Activated CD4-positive, alpha-beta T cell treated with anti-CD3 and anti-CD28 coated beads for 1 hour (primary cell): ENCODE measurements around the gene ABTB2.

Experiments
- DNase-seq: peaks from one replicate; pipeline ENCODE4 v3.0.0-alpha.2; 2020

Gene ABTB2

DNA sequence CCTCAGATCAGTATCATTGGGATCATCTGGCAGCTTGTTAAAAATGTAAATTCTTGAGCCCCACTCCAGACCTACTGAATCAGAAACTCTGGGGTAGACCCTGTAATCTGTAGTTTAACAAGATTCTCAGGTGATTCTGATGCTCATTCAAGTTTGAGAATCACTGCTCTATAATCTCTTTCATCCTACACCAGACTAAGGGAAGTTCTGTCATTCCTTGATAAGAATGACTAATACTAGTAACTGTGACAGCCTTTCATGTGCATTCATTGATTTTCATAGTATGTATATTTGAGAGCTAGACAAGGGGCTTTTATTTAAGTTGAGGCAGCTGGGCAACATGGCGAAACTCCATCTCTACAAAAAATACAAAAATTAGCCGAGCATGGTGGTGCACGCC, 222.4 kb downstream of the ABTB2 start:
- no peak for DNase-seq

DNA sequence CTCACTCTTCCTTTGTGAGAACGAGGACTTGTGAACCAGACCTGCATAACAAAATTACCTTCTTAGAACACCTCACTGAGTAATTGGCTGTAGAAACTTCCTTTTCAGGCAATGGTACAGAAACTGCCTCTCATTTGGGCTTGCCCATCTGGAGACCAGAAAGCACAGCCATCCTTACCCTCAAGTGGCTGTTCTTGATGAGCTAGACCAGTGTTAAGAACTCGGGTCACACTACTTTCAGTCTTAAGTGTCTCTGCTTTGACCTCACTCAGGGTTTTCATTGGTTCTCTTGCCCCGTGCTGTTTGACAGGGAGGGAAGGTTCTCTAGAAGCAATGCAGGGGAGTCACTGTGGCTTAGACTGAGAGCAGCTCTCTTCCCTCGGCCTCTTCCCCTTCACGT, 223.0 kb downstream of the ABTB2 start:
- DNase-seq, result no peak

DNA sequence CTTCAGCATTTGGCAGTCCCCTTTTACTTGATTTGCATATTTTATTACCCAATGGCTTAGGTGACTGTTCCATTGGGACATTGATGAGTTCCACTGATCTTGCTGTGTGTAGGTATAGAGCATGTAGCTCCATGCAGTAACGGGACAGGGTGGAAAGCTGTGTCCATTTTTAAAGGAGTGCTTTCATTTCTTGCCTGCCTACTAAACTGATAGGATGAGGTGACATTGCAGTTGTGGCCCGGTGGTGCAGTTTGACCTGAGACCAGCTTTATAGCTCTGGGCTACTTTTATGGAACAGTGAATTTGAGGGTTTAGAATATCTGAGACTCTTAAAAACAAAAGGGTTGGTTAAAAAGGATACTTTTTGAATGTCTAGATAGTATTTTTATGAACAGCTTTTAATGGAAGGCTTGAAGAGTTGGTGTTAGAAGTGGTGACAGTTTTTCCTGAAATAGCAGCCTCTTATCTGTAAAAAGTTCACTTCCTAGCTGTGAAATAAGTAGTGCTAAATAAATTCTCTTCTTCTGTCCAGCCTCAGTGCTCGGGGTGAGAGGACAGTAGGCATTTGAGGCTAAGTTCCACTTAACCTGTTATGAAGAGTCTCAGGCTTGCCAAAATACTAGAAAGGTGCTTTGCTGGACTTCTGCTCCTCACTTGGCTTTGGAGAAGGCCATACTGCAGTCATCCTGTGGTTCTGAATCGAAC, 225.4 kb downstream of the ABTB2 start:
- no peak for DNase-seq

DNA sequence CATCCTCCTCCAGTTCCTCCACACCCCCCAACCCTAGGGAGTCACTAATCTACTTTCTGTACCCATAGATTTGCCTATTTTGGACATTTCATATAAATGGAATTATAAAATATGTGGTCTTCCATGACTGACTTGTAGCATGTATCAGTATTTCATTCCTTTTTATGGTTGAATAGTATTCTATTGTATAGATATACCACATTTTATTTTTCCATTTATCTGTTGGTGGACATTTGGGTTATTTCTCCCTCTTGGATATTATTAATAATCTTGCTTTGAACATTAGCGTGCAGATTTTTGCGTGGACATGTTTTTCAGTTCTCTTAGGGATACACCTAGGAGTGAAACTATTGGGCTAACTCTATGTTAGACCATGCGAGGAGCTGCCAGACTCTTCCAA, 229.0 kb downstream of the ABTB2 start:
- DNase-seq, result no peak

DNA sequence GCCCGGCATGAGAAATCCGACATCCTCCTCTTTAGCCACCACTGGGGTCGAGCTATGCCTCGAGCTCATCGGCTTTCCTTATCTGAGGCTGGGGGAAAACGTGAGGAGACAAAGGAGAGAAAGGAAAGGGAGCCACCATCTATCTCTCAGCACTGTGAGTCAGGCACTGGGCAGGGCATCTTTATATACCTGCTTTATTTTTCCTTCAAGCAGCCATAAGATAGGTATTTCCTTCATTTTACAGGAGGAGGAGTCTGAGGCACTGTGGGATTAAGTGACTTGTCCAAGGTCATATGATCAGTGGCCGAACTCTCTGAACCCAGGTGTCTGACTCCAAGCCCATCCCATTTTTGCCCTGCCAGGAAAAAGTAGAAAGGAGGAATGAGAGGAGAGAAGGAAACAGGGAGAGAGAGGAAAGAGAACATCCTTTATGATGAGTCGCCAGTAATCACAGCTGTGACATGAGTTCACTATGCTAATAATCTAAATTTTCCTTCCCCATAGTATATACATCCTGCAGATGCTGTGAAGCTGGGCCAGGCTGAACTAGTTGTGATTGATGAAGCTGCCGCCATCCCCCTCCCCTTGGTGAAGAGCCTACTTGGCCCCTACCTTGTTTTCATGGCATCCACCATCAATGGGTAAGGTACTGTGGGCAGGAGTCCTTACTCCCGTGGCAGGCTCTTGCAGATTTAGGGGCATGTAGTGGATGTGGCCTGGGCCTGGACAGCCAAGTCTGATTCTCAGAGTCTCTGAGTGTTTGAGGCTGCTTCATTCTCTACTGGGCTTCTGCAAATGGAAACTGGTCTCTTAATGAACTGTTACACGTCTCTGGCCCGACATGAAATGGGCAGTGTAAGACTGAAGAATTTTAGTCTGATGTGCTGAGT, 230.6 kb downstream of the ABTB2 start:
- no peak for DNase-seq

DNA sequence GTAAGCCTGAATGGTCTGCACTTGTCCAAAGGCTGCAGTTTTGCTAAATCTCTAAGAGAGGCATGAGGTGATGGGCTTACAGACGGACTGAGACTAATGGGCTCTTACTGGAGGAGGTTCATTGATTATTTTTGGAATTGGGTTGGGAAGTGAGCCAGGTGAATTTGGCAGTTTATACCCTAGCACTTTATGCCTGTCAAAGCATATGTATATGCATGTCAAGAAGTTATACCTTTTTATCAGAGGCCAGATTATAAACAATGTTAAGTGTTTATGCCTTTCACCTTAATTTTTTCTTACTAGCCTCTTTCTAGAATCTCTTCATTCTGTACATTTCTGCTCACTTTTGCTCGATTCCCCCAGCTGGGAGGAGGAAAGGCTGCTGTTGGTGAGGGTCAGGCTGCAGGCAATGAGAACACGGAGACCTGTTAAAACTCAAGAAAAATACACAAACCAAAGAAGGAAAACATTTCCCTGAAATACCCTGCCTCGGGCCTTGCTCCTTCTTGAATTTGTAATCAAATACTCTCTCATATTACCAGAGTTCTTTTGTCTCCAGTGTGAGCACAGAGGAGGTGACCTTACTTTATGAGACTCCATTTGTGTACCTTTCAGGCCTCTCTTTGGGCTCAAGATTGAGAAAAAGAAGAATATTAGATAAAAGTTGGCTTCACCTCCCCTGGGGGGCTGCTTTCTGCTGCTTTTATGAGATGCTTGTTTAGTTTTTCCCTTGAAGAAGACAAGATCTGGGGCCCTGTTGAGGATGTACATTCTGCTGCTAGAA, 232.7 kb downstream of the ABTB2 start:
- no peak for DNase-seq

DNA sequence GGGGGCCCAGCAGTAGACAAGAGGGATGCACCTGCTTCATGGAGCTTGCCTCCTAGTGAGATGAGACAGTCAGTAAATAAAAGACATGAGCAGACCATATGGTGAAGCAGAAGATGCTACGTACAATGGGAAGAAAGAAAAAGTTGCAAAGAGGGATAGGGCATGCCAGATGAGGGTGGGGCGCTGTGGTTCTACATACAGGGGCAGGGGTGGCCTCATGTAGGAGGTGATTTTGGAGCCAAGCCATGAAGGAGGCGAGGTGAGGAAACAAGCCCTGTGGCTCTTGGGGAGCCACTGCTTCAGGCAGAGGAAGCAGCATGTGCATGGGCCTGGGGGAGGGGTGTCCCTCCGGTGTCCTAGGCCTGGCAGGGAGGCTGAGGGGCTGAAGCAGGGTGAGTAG, 237.2 kb downstream of the ABTB2 start:
- no peak for DNase-seq

DNA sequence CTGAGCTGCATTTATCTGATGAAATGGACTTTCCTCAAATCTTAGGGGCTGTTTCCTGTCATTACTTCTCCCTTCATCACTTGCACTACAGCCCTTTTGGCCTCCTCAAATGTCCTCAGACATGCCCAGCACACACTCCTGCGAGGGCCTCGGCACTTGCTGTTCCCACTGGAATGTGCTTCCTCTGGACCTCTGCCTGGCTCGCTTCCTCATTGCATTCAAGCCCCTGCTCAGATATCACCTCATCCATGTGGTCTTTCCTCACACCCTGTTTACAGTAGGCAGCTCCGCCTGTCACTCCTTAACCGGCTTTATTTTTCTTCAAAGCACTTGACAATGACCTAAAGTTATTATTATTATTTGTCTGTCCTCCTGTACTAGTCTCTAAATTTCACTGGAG, 243.3 kb downstream of the ABTB2 start:
- no peak for DNase-seq

DNA sequence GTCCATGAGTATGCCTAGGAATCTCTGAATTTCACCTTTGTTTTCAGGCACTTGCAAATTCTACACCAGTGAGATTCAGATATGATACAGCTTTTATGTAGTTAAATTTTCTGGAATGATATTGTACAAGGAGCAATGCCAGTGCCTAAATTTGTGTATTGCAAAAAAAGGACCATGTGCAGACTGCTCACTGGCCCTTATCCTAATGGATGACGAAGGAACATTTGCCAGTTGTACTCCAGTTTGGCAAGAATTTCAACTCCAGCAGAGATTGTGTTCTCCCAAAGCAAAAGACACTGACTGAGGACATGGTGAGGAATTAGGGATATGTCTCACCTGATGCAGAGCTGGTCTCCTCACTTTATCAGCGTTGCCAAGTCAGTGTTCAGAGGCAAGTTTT, 243.8 kb downstream of the ABTB2 start:
- no peak for DNase-seq

DNA sequence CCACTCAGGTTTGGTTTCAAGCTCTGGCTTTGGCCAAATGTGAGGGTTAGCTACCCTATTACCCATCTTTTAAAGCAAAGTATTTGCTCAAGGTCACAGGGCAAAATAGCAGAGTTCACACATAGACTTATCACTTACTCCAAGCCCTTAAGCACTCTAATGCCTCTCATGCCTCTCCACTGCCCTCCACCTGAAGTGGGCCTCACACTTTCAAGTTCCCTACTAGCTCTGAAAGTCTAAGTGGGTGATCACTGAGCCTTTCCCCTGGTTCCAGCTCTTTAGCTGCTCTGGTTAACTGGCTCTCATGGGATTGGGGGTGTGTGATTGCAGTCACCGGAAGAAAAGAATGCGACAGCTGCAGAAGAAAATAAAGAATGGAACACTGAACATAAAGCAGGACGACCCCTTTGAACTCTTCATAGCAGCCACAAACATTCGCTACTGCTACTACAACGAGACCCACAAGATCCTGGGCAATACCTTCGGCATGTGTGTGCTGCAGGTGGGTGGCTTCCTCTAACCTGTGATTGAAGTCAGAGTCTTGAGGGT, 246.0 kb downstream of the ABTB2 start:
- no peak for DNase-seq

DNA sequence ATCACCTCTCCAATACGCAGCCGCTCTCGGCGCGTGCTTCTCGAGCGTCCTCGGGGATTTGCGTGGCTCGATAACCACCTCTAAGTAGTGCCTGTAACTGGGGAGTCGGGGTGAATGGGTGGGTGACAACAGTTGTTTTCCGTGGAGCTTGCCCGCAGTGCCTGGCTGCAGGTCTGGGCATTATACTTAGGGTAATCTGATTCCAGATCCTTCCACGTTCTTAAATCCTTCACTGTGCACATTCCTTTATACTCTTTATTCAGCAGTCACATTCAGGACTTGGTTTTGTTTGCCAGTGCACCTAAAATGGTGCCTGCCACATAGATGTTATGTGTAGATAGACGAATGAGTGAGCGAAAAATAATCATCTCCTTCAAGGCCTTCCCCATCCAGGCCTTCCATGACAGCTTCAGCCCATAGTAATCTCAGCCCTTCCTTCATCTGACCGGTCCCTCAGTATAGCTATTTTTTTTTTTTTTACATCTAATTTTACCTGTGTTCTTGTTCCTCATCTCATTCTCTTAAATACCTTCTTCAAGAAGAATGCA, 251.8 kb downstream of the ABTB2 start:
- no peak for DNase-seq

DNA sequence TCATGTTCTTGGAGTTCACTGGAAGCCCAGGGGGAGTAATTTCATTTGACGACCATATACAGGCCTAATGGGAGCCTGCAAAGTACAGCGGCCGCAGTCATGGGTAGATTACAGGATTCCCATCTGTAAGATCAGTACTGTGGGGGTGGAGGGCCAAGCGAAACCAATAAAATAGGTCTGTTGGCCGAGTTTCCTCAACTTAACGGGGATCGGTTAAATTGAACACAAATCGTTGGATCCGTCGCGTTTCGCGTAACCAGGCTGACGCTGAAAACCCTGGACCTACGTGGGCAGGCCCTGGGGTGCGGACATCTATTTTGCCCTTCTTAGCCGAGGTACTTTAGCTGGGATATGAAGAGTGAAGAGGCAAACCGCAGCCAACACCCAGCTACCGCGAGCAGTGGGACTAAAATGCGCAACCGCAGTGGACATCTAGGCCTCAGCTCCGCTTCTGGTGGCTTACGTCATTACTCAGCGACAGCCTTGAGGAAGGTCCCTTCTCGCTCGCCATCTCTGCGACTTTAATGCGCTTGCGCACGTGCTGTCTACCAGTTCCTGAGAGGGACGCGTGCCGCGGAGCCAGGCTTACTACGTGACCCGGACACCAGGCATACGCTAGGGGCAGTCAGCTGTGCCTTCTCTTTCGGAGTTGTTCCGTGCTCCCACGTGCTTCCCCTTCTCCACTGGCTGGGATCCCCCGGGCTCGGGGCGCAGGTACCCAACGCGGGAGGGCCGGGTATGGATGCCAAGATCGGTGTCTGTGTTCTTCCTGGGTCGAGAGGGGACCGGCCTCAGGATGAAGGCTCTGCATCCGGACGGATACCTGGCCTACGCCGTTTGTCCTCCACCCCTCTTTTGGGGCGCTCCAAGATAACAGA, 252.5 kb downstream of the ABTB2 start, which contains the start of gene NAT10:
NAT10 (plus strand) TSS at position 551 of the 878 bp plus-strand sequence. CDS start 2,597 bp downstream, outside the sequence.
- DNase-seq, result peak; percentile 98

DNA sequence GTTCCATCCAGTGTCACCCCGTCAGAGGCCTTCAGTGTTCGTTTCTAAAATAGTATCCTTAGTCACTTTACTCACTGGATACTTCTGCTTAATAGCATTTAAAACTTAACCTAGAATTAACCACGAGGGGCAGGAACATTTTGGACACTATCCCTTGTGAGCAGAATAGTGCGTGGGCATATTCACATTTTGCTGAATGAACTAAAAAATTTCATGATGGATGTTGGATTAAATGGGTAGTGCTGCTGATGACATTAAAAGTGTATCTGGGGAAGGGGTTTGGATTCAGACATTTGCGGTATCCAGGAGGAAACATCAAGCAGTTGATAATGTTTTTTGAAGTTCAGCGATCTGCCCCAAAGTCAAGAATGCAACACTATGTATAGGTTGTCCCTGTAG, 253.1 kb downstream of the ABTB2 start:
- DNase-seq, result no peak
